ENCODE results near the gene EFHC1.

The EFHC1 gene

DNA sequence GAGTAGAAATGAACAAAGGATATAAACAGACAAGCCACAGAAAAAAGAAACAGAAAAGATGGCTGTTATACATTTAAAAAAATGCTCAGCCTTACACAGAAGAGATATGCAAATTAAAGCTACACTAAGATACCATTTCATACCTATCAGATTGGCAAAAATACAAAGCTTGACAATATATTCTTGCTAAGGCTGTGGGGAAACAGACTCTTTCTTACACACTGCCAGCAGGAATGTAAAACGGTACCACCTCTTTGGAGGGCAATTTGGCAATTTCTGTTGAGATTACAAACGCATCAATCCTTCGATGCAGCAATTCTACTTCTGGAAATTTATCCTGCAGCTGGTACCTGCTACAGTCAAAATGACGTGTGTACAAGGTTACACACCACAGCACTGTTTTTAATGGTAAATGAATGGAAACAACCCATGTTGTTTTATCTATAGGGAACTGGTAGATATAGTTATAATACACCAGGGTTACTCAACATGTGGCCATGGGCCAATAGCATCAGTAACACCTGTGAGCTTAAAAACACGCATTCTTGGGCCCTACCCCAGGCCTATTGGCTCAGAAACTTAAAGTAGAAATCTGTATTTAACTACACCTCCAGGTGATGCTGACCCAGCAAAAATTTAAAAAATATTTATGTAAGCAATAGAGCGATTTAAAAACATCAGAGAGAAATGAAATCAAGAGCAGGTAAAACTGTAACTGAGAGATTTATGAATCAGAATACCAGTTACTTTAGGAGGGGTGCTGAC, 103.4 kb downstream of the EFHC1 start:
- DNase-seq, result no peak

DNA sequence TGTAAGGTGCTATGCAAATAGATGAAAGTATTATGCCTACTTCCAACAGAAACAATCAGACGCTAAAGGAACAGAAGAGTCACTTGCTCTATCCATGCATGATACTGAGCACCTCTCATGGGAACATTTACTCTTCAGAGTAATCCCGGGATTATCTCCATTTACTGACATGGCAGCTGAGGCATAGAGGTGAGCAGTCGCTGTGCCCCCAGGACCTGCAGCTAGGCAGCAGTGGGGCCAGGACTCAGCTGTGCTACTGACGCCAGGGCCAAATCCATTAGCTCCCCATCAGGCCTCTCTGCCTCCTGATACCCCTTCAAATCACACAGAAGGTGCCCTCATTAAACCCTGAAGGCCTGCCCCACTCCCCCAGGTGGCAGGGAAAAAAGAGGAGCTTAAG, 104.8 kb downstream of the EFHC1 start:
- DNase-seq, result no peak

DNA sequence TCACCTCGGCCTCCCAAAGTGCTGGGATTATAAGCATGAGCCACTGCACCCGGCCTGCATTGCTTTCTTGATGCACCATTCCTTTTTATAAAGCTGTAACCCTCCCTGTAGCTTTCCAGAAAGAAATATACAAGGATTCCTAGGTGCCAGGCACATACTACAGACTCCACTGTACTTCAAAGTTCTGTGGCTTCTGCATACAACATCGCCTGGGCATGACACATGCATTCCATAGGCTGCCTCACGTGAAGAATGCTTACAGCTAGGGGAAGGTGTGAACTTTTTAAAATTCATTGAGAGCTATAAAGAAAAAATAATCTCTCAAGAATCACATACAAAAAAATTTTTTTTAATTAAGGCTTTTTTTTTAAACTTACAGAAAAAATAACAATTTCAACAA, 106.5 kb downstream of the EFHC1 start:
- no peak for DNase-seq

DNA sequence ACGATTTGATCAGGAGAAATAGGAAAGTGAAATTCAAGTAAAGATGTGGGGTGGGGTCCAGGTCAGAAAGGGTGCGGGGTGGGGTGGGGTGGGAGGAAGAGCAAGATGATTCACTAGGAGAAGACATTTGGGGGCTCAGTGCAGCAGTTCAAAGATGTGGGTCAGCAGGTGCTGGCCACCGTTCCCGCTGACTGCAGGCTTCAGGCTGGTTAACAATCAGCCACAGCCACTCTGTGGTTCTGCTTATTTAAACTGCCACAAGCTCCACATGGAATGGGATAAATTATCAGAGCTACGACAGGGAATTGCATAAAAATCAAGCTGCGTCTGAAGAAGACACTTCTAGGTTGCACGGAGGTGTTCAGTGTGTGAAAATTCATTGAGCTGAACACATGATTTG, 107.3 kb downstream of the EFHC1 start:
- DNase-seq, result no peak

DNA sequence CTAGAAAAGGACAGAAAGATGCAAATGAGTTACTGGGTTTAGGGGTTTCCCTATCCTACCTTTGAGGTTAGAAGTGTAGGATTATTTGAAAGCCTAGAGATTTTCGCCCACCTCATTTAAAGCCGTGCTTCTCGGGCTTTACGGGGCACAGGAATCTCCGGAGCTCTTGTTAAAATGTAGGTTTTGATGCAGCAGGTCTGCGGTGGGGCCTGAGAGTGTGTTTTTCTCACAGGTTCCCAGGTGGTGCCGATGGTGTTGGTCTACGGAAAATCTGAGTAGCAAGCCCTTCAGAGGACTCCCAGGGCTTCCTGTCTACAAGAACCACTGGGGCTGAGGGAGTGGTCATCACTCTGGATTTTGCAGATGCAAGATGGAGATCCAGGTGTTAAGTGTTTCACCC, 109.2 kb downstream of the EFHC1 start:
- no peak for DNase-seq

DNA sequence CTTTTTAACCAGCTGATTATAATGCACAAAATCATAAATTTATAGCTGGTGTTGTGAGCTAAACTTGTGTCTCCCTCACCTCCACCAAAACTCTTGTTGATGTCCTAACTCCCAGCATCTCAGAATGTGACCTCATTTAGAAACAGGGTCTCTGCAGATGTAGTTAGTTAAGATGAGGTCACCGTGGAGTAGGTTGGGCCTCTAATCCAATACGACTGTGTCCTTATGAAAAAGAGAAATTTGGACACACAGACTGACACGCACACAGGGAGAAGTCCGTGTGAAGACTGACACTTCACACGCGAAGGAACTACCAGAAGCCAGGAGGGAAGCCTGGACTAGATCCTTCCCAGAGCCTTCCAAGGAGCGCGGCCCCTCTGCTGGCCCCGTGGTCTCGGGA, 110.2 kb downstream of the EFHC1 start:
- DNase-seq, result no peak

DNA sequence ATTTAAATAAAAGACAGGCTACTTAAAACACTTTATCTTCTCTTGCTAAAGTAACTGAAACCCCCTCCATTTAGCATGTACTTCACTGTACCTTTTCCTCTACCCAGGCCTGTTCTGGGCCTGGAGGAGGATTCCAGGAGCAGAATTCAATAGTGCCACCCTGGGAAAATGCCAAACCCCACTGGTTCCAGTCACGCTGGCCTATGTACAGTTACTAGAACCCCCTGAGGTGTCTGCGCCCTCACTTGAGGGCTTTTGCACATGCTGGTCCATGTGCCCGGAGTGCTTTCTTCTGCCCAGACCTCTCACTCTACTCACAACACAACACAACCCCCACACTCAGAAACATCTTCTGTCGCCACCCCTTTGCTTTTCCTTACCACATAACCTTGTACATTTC, 111.3 kb downstream of the EFHC1 start:
- DNase-seq, result no peak

DNA sequence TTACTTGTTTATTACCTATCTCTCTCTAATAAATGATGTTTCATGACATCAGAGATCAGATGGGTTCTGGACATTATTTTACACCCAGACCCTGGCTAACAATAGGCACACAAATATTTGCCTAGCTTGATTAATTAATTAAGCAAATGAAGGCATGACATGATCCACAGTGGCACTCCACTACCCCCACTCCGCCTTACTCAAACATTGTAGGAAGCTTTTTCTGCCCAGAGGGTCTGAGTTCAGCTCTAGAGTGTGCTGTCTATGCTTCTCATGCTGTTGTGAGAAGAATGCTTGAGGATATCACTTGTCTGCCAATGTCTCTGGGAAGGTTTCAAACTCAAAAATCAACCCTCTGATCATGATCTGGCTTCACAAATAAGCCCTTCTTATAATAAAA, 111.7 kb downstream of the EFHC1 start:
- DNase-seq, result no peak

DNA sequence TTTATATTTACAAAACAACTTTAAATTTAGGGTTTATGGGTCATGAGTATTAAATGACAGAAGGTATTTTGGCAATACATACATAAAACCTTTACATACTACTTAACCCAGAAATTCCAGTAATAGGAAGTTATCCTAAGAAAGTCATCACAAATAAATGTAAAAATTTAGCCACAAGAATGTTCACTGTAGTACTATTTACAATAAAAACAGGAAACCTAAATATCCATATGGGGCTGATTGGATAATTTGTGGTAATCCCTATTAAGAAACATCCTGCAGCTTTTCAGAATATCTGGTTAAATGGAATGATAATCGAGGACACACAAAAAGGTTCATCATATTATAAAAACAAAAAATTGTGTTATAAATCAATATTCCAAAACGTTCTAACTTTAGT, 112.3 kb downstream of the EFHC1 start:
- DNase-seq, result no peak

DNA sequence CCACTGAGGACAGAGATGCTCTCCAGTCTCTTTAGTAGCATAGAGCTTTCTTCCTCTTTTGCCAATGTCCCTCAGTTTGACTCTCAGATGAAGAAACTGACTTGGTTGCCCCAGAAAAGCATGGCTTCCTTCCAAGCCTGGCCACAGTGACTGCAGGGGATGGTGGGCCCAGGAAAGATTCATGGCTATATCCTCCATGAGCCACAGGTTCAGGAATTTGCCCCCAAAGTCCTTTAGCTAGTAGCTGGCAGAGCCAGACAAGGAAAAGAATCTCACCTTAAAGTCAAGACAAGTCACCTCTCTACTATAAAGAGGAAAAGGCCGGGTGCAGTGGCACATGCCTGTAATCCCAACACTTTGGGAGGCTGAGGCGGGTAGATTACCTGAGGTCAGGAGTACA, 113.3 kb downstream of the EFHC1 start:
- DNase-seq, result no peak

DNA sequence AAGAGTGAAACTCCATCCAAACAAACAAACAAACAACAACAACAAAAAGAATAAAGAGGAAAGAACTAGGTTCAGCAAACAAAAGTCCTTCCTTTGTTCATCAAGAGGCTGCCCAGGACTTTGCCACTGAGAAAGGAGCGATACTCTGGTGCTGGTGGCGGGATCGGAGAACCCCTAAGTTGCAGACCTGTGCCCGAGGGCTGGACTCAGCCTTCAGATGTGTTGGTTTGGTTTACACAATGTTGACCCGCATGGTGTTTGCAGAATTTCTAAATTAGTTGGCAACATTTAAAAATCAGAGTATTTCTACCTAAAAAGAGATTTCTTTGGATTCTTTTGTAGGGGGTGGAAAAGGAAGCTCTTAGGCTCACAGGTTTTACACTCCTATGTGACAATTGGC, 114.2 kb downstream of the EFHC1 start:
- no peak for DNase-seq

DNA sequence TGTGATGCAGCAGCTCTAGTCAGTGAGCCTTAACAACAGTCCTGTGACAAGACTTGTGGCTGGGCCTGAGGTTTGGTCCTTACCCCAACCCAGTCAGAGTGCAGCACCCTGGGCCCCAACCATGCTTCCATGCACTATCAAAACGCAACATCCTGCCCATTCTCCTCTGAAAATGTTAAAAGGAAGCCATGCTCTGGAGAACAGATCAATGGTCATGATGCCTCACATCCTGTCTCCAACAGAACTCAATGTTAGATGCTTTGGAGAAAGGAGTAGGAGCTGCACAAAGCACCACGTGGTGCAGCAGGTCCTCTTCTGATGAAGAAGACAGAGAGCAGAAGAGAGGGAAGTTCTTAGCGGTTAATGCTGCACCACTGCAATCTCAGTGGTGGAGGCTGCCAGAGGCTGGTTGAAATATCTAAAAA, 114.8 kb downstream of the EFHC1 start:
- no peak for DNase-seq

DNA sequence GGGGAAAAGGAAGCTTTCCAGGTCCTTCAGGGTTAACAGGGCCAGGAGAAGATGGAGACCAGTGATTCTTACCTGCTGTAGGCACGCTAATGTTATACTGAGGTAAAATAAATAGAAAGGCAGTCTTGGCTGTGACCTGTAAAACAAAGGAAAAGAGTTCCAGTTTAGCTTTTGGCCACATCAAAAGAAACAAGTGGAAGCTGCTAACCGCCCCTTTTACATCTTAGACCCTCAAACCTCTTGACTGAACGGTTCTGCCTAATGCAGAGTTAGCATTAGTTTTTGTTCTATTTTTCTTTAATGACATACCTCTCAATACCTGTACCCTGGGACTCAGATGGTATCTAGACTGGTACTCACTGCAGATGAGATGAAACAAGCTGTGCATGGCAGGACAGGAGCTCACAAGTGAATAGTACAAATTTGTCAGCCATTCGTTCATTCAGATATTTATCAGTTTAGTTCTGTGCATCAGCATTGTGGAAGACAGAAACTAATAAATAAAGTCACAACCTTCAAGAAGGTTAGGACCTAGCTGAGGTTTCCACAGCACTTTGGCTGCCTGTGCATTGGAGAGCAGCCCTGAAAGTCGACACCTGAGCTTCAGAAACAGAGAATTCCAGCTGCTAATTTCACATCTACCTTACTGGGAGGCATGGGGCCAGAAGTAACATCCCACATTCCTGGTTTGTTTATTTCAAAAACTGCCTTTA, 115.7 kb downstream of the EFHC1 start:
- no peak for DNase-seq

DNA sequence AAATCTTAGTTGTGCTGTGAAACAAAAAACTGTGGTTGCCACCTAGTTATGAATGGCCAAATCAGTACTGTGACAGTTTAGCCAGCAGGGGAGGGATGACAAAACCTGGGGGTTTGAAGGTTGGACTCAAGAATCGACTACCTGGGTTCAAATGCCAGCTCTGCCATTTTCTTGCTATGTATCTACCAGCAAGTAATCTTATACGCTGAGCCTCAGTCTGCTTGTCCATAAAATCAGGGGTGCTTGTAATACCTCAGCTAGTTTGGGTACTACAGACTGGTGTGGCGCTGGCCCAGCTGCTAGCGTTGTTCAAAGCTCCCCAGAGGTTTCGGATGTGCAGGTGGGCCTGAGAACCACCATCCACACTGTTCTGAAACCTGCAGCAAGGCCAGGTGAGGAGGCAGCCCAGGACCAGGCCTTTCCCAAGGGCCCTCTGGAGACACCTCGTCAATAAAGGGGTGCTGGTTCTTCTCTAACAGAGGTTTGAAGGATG, 116.3 kb downstream of the EFHC1 start:
- DNase-seq, result no peak

DNA sequence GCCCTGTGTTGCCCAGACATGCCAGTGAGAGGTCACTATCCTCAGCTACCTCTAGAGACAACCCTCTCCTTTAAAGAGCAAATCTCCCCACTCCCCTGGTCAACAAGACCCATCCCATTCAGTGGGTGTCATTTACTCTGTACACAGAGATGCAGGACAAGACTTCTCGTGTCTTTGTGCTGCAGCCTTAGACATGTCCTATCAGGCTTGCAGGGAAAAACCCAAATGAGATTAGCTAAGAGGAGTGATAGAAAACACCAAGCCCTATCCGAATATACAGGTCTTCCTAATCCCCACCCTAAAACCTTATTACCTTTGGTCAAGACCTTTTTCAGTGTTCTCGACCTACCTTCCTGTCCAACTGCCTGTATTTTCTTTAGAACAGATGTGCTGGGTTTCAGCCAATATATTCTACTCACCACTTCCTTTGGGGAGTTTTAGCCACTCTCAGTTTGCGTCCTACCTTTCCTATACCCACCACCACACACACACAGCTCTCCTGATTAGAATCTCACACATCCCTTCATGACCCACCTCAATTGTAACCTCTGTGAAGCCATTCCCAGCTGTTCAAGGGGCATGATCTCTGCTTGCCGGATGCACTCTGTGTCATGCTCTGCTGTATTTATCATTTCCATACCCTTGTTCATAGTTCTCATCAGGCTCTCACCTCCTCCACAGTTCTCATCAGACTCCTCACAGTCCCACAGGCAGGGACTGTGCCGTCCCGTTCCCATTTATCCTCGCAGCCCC, 117.0 kb downstream of the EFHC1 start:
- no peak for DNase-seq

DNA sequence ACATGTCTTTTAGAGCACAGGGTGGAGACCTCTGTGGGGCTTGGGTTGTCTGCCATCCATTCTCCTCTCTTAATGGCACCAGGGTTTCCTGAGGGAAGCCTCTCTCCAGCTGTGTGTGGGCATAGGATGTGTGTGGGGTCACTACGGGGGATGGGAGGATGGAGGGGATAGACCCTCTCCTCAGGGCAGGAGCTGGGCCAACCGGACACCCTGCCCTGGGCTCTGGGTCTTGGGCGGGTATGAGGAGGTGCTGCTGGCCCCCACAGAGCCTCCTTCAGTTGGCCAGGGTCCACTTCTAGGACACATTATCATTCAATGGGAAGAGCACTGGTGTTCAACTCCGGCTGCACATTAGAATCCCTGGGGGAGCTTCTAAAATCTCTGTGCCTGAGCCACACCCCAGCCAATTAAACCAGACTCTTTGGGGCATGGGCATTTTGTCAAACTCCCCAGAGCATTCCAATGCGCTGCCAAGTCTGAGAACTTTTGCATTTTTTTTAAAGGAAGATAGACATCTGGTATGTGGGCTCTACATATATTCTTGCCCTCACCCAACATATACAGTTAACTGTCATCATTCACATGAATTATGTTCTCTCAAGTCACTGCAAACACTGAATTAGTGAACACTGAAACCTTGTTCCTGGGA, 118.2 kb downstream of the EFHC1 start:
- DNase-seq, result no peak

DNA sequence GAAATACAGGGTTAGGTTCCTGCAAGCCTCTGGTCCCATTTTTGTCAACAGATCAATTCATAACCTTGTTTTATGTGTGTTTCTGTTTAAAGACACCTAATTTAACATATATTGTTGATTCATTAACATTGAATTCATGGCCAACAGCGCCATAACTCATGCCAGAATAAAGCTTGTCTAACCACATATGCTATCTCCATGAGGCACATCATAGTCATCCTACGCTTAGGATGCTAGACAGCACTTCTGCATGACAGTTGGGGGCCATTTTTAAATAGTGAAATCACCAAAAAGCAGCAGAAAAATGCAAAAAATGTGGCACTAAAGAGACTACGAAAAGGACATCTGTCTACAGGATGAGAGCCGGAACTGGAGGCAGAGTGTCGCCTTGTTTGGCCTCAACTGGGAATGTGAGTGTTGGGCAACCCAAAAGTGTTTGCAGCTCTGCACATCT, 118.8 kb downstream of the EFHC1 start:
- DNase-seq, result no peak

DNA sequence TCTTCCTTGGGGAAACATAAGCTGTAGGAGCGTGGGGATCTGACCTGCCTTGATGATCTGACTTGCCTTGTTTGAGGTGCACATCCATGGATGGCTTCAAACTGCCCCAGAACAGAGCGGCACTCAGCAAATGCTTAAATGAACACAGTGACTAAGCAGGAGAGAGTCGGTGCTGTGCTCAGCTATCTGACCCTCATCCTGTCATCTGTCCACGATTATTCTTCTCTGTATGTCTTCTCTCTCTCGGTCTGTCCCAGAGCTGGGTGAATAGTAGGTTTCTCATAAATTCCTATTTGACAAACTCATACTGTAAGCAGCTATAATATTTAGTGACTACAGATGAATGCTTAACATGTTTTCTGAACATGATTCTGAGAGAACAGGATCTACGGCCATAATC, 119.5 kb downstream of the EFHC1 start:
- no peak for DNase-seq

DNA sequence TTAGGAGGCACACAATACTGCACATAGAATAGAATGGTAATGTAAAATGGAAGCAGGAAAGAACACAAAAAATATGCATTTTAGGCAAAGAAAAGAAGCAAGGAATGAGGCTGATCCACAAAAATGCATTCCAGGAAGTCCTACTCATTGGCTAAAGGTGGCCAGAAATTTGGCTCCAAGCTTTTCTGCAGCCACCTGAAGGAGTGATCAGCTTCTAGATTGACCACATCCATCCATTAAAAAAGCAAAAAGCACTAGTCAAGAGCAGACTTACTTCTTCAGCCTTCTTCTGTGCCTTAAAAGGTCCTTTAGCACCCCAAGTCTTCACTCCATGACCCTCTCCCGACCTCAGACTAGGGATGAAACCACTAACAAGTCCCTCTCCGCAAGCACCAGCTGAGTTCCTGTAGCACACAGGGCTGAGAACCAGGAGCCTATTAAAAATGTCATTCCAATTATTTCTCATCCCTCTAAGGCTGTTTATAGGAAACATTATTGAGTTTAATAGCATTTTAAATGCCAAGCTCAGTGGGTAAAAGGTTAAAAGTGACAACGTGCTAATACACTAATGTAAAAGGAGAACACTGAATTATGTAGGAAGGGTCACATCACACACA, 120.3 kb downstream of the EFHC1 start:
- no peak for DNase-seq

DNA sequence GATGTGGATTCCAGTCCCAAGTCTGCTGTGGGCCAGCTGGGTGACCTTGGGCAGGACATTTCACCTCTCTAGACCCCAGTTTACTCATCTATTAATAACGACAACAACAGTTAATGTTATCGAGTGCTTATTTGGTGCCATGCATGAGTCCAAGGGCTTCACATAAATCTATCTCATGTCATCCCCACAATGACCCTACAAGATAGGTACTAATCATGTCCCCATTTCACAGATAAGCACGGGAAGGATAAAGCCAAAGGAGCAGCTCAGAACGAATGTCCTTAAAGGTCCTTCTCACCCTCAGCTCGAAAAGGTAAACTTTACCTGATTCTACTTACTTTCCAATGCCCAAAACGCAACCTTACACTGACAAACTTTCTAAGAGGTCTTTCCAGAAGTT, 121.0 kb downstream of the EFHC1 start:
- DNase-seq, result no peak

DNA sequence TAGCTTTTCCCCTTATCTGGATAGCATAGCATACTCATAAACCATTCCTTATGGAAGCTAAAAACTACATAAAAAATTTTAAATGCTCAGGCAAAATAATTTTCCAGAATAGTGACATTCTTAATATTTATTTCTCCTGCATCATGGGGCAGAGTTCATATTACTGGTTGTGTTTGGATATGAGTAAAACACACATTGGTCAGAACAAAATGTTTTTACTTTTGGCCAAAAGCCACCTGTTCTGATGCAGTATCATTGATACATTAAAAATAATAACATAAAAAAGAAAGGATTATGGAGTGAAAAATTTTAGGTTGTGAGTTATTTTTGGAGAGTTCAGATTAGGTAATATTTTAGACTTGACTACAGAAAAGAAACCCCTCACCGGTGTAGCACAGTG, 123.1 kb downstream of the EFHC1 start:
- DNase-seq, result no peak

DNA sequence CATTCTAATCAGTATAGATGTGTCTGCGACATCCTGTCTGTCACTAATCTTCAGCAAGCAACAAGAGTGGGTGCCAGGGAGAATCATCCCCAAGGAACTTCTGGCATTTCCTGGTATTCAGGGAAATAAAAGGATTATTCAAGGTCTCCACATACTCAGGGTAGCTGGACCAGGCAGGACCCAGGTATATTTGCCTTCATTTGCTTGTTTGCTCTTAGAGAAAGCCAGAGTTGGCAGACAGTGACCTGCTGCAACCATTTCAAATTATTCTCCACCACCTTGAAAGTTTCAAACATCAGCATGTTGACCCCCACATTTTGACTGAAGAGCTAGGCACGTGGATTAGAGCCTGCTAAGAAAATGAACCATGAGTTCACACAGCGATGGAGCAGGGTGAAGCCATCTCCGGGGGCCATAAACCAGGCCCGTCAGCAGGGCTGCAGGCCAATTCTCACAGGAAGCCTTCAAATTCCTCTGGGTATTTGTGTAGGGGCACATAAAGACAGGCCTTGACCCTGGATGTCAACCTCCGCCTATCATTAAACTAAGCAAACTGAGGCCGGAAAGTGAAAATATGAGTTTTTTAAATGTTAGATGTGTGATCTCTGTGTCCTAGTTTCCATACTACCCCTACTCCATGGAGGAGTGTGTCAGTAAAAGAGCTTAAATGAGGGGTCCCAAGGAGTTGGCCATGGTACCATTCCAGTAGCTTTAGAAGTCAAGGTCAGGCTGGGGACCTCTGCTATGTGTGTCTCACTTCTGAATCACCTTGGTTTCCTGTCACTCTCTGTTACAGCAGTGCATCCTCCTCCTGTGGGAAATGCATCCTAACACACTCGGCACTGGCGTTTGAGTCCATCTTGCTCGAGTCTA, 123.8 kb downstream of the EFHC1 start:
- no peak for DNase-seq
